Urothelium cell line (cell line): ENCODE data around the gene POMP.
"Not testable (repeated sequence)": the region's sequence is repeated elsewhere in the genome, so short reads cannot be mapped to it uniquely, and the experiment has no call there.

ENCODE experiments used
- DNase-seq: peaks from one replicate; pipeline ENCODE4 v3.0.0; 2011; ENCODE audit warnings: low spot score, mixed read lengths
- FAIRE-seq: peaks from 2 replicates; lab custom pipeline; 2011; peaks lifted over from hg19 to GRCh38; lab: Jason Lieb, UNC

POMP gene

DNA sequence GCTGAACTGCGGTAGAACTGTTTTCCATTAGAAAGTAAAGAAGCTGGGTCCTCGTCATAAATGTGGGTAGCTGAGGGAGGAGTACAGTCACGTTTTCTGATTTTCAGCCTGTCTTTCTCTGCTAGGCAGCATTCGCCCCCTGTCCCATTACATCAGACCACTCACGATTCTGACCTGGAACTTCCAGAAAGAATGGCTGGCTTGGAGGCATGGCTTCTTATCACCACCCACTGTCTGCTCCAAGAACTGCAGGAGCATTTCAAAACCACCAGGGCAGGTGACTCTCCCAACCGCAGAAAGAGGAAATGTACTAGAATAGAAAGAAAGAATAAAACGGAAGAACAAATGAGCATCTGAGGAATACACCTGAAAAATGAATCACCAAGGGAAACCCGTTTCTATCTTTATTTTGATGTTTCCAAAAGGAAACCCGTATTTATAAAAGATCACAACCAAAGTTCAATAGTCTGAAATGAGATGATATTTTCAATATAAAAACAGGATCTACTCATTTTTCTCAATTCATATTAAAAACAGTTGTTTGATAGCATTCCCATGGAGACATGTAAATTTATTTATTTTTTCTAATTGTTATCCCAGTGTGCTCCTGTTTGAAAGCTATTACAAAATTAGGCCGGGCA, 22.1 kb upstream of the POMP start:
- FAIRE-seq (no peak), DNase-seq (peak; percentile 50)

DNA sequence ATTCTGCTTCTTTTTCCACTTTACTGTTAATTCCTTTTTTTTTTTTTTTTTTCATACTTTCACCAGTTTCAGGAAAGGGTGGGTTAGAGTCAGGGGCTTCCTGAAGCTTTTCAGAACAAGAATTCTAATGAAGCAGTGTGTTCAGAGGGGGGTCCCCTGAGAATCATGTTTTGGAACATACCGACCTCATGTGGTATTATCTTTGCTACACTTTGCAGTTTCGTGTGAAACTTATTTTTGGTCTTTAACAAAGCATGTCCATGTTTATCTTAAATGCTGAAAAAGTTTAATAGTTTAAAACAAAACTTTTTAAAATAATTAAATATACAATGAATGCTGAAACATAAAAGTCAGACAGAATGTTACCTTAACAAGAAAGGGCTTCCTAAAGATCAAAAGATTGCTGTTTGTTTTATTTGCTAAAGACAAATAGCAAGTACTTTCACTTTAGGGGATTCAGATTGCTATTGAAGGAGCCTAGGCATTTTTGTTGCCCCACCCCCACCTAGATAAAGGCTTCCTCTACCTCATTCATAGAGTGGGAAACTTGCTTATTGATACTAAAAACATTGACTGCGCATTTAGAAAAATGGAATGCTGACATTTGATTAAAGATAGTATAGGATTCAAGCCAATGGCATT, 21.1 kb upstream of the POMP start:
- FAIRE-seq (no peak), DNase-seq (no peak)

DNA sequence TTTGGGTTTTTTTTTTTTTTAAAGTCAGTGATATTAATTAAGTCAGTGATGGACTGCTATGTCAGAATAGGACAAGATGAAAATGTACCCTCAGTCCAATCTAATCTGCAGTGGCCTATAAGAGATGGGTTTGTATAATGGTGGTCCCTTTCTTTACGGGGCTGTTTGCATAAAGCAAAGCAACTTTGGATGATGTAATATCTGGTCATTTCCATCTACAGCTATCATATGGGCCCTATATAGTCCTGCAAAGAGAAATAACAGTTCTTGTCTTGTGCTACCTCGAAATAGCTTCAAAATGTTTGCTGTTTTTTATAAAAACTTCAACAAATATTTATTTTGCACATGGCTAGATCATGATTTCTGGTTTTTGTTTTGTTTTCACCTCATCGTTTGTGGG, 20.2 kb upstream of the POMP start:
- no peak for DNase-seq
- FAIRE-seq = no peak

GRCh38 chr13:28640861-28641599, 17.9 kb upstream of the POMP start:
- FAIRE-seq = no peak
- no peak for DNase-seq

DNA sequence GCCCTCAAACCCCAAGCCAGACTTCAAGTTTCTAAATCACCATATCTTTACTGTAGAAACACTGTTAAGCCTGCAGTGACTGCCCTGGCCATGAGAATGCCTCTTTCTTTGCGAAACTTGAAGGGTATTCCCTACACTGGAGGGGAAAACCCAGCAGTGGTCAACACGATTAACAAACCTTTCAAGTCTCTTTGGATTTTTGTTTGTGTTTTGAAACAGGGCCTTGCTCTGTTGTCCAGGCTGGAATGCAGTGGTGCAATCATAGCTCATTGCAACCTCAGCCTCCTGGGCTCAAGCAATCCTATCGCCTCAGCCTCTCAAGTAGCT, 17.4 kb upstream of the POMP start:
- no peak for DNase-seq
- FAIRE-seq = no peak

DNA sequence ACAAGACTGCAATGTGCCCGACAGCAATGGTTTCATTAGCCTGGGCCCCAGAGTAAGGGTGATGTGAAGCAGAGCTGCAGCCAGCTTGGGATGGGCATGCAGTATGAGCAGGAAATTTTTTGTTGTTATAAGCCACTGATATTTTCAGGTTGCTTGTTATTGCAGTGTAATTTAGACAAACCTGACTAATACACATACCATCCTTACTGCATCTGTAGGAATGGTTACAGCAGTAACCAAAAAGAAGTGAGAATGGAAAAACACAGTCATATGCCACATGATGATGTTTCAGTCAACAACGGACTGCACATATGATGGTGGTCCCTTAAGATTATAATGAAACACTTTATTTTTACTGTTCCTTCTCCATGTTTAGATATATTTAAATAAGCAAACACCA, 8.6 kb upstream of the POMP start:
- FAIRE-seq (no peak), DNase-seq (no peak)

DNA sequence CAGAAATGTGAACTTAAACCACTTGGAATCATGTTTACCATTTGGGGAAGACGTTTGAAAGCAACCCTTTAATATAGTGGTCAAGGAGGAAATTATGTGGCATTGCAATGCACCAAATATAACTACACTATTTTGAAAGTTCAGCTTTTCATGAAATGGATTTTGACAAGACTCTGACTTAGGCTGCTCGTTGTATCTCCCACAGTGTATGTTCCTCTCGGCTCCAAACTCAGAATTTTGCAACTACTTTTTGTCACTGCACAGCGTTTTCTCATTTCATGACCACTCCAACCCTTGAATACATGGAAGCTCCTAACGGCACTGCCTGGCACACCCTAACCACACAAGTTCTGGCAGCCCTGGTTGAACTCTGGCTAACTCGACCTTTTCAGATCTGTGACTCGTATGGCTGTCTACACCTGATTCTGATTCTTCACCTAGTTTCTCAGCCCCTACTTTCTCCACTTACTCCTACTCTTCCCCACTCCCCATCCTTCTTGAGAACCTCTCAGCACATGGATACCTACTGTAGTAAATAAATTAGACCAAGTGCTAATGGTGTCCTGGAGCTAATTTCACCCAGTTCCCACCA, 7.0 kb upstream of the POMP start:
- FAIRE-seq = no peak
- DNase-seq = no peak

GRCh38 chr13:28653111-28653510, 5.8 kb upstream of the POMP start:
- no peak for FAIRE-seq

GRCh38 chr13:28654276-28654675, 4.7 kb upstream of the POMP start:
- no peak for DNase-seq
- no peak for FAIRE-seq

More at GRCh38 chr13:28653111-28653510, 5.8 kb upstream of the POMP start:
- no peak for DNase-seq

- DNase-seq = no peak
- no peak for FAIRE-seq
These were observed 3.4 kb upstream of the POMP start for GRCh38 chr13:28655561-28655960.

GRCh38 chr13:28657784-28658538, 969 bp upstream of the POMP start:
- FAIRE-seq (no peak), DNase-seq (no peak)

DNA sequence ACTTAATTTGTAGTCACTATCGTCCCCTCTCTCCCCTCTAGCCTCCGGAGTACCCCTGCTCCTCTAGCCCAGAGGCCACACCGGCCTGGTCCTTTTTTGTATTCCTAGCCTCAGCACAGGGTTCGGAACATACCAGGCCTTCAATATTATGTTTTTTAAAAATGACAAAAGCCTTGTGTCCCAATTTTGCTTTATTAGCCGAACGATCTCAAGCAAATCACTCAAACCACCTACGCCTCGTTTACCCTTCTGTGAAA, 463 bp upstream of the POMP start:
- no peak for FAIRE-seq

GRCh38 chr13:28659621-28659970, 666 bp downstream of the POMP start:
- no peak for DNase-seq
- no peak for FAIRE-seq

More for the DNA sequence above, 463 bp upstream of the POMP start:
- DNase-seq = no peak

GRCh38 chr13:28666897-28667488, 8.1 kb downstream of the POMP start:
- DNase-seq = no peak
- FAIRE-seq = no peak

GRCh38 chr13:28671126-28671792, 12.3 kb downstream of the POMP start:
- no peak for DNase-seq
- FAIRE-seq = no peak

GRCh38 chr13:28678809-28679208, 19.9 kb downstream of the POMP start:
- FAIRE-seq (no peak), DNase-seq (no peak)

DNA sequence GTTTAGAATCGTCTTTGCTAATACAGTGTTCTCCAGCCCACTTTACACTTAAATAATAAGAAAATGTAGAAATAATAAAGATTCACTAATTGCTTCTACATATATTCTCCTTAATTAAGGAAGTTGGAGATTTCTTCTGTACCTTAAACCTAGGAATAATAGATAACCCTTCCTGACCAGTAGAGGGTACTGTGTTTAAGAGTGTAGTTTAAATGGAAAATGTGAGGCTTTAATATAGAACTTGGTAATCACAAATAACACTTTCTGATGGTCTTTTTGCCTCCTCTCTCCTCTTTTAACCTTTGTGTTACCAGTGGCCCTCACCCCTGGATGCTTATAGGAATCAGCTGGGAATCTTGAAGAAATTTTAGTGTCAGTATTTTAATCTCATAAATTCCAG, 20.7 kb downstream of the POMP start:
- DNase-seq = no peak
- FAIRE-seq = no peak

- FAIRE-seq (no peak), DNase-seq (no peak)
These were observed 21.6 kb downstream of the POMP start for GRCh38 chr13:28680541-28680940.

DNA sequence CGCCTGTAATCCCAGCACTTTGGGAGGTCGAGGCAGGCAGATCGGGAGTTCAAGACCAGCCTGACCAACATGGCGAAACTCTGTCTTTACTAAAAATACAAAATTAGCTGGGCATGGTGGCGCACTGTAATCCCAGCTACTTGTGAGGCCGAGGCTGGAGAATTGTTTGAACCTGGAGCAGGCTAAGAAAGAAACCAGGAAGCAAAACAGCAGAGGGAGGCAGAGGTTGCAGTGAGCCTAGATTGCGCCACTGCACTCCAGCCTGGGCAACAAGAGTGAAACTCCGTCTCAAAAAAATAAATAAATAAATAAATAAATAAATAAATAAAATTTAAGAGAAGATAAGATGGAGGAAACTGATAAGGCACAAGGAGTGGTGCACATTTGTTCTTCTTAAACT, 24.2 kb downstream of the POMP start:
- FAIRE-seq, DNase-seq: not testable (repeated sequence)

- DNase-seq (no peak), FAIRE-seq (no peak)
These were observed 25.3 kb downstream of the POMP start for GRCh38 chr13:28684257-28684656.

- no peak for DNase-seq
- FAIRE-seq = no peak
These were observed 26.2 kb downstream of the POMP start for GRCh38 chr13:28685114-28685513.
